Mesendoderm (in vitro differentiated cells): ENCODE data around the gene CCDC187.

Experiments used
- DNase-seq: peaks from one replicate; pipeline ENCODE4 v3.0.0; 2013
- H2AK5ac ChIP-seq: 2 replicates; pipeline ENCODE4 v1.6.1; 2013; ENCODE audit warnings: low read length, inconsistent platforms
- H2BK120ac ChIP-seq: 2 replicates; pipeline ENCODE4 v1.6.1; 2013; ENCODE audit warnings: low read depth, mild to moderate bottlenecking, low read length, moderate library complexity, mixed read lengths
- H2BK15ac ChIP-seq: replicated peaks from 2 replicates; pipeline ENCODE4 v1.6.1; 2013; ENCODE audit warnings: low read depth, mild to moderate bottlenecking, moderate library complexity
- H2BK5ac ChIP-seq: 2 replicates; pipeline ENCODE4 v1.6.1; 2013; ENCODE audit warnings: low read length, inconsistent platforms
- H3K18ac ChIP-seq: 2 replicates; pipeline ENCODE4 v1.6.1; 2013; ENCODE audit warnings: mild to moderate bottlenecking, low read length, mixed read lengths
- H3K23ac ChIP-seq: one replicate; pipeline ENCODE4 v1.6.1; 2013; ENCODE audit warnings: low read length
- H3K27ac ChIP-seq: 2 replicates; pipeline ENCODE4 v1.5.1; 2013; ENCODE audit warnings: low read depth, mild to moderate bottlenecking, inconsistent platforms, low read length, moderate library complexity
- H3K27me3 ChIP-seq: 2 replicates; pipeline ENCODE4 v1.6.1; 2013; ENCODE audit warnings: low read length, control low read depth, mild to moderate bottlenecking, inconsistent platforms; ENCODE audit not compliant: insufficient read depth, poor library complexity
- H3K36me3 ChIP-seq: 2 replicates; pipeline ENCODE4 v1.6.1; 2013; ENCODE audit warnings: low read length, inconsistent platforms; ENCODE audit not compliant: control insufficient read depth, insufficient read depth
- H3K4ac ChIP-seq: one replicate; pipeline ENCODE4 v1.6.1; 2013; ENCODE audit warnings: low read depth, mild to moderate bottlenecking, low read length, moderate library complexity
- H3K4me1 ChIP-seq: 2 replicates; pipeline ENCODE4 v1.6.1; 2013; ENCODE audit warnings: low read depth, low read length, inconsistent platforms; ENCODE audit not compliant: control insufficient read depth
- H3K4me2 ChIP-seq: 2 replicates; pipeline ENCODE4 v1.6.1; 2013; ENCODE audit warnings: low read length
- H3K4me3 ChIP-seq: 2 replicates; pipeline ENCODE4 v1.5.1; 2013; ENCODE audit warnings: mild to moderate bottlenecking, low read length
- H3K56ac ChIP-seq: one replicate; pipeline ENCODE4 v1.6.1; 2013; ENCODE audit warnings: low read length
- H3K79me1 ChIP-seq: 2 replicates; pipeline ENCODE4 v1.6.1; 2013; ENCODE audit warnings: low read length, inconsistent platforms
- H3K79me2 ChIP-seq: 2 replicates; pipeline ENCODE4 v1.6.1; 2013; ENCODE audit warnings: mild to moderate bottlenecking, low read length; ENCODE audit not compliant: control insufficient read depth, insufficient read depth
- H3K9ac ChIP-seq: 2 replicates; pipeline ENCODE4 v1.6.1; 2013; ENCODE audit warnings: low read length, inconsistent platforms
- H4K5ac ChIP-seq: one replicate; pipeline ENCODE4 v1.6.1; 2013; ENCODE audit warnings: low read length
- H4K8ac ChIP-seq: one replicate; pipeline ENCODE4 v1.6.1; 2013; ENCODE audit warnings: low read depth, mild to moderate bottlenecking, control low read depth, low read length, moderate library complexity
- WGBS: extraction: QIAGEN DNeasy Blood & Tissue Kit; methylation state at CpG from one replicate; pipeline ENCODE4 v1.1.7; 2013; ENCODE audit warnings: low lambda C conversion rate, missing lambda C conversion rate; ENCODE audit not compliant: insufficient coverage; ENCODE audit errors: extremely low coverage; 5-methylcytosine and 5-hydroxymethylcytosine counted together

Gene CCDC187

GRCh38 chr9:136220017-136220729 lies 83.7 kb downstream of the CCDC187 start:
- Histone ChIP-seq H3K36me3 (peaks cover 1% of the 10 kb centered on the region), H4K5ac (no peak overlapping the region), H2BK15ac (no peak overlapping the region)

GRCh38 chr9:136219276-136219675 lies 84.6 kb downstream of the CCDC187 start:
- no peak overlapping the region for H2BK15ac ChIP-seq
- no peak overlapping the region for H3K27ac ChIP-seq
- H2BK5ac ChIP-seq = no peak overlapping the region
- no peak overlapping the region for H3K9ac ChIP-seq
- DNase-seq = no peak
- H3K4me1 ChIP-seq = no peaks in the 10 kb centered on the region
- H2AK5ac ChIP-seq = no peak overlapping the region
- H3K36me3 ChIP-seq = peaks cover 4% of the 10 kb centered on the region
- no peak overlapping the region for H2BK120ac ChIP-seq
- H3K23ac ChIP-seq = no peak overlapping the region
- no peaks in the 10 kb centered on the region for H3K79me2 ChIP-seq
- no peak overlapping the region for H3K4me3 ChIP-seq
- H3K79me1 ChIP-seq = no peaks in the 10 kb centered on the region
- H3K27me3 ChIP-seq = no peaks in the 10 kb centered on the region
- no CpG with 5 or more reads among the region's 13 CpGs for WGBS
- H3K4me2 ChIP-seq = no peak overlapping the region
- no peak overlapping the region for H4K5ac ChIP-seq
- H4K8ac ChIP-seq = no peak overlapping the region
- H3K4ac ChIP-seq = no peak overlapping the region
- H3K18ac ChIP-seq = no peak overlapping the region
- H3K56ac ChIP-seq = no peak overlapping the region

More at GRCh38 chr9:136220017-136220729, 83.7 kb downstream of the CCDC187 start:
- Histone ChIP-seq H4K8ac (no peak overlapping the region), H2BK120ac (no peak overlapping the region), H3K23ac (no peak overlapping the region), H3K9ac (no peak overlapping the region), H3K4me3 (no peak overlapping the region), H3K56ac (no peak overlapping the region), H3K4ac (no peak overlapping the region), H2AK5ac (no peak overlapping the region), H3K27me3 (no peaks in the 10 kb centered on the region), H3K18ac (no peak overlapping the region), H3K4me2 (no peak overlapping the region), H3K4me1 (no peaks in the 10 kb centered on the region), H3K79me1 (peaks cover 3% of the 10 kb centered on the region), H3K27ac (no peak overlapping the region), H3K79me2 (no peaks in the 10 kb centered on the region), H2BK5ac (no peak overlapping the region)
- no CpG with 5 or more reads among the region's 15 CpGs for WGBS
- peak; percentile 53 for DNase-seq

- no peak overlapping the region for H3K23ac ChIP-seq
- no peak overlapping the region for H3K9ac ChIP-seq
- no peaks in the 10 kb centered on the region for H3K79me1 ChIP-seq
- no peak overlapping the region for H2BK15ac ChIP-seq
- no peak overlapping the region for H2AK5ac ChIP-seq
- no peak overlapping the region for H3K56ac ChIP-seq
- no peak overlapping the region for H3K27ac ChIP-seq
- no peak overlapping the region for H3K4me2 ChIP-seq
- H3K4me3 ChIP-seq = no peak overlapping the region
- WGBS = no CpG with 5 or more reads among the region's 15 CpGs
- no peak for DNase-seq
- no peak overlapping the region for H4K5ac ChIP-seq
- H3K4me1 ChIP-seq = no peaks in the 10 kb centered on the region
- no peaks in the 10 kb centered on the region for H3K27me3 ChIP-seq
- H3K36me3 ChIP-seq = peaks cover 4% of the 10 kb centered on the region
- H3K4ac ChIP-seq = no peak overlapping the region
- H3K18ac ChIP-seq = no peak overlapping the region
- no peaks in the 10 kb centered on the region for H3K79me2 ChIP-seq
- no peak overlapping the region for H2BK5ac ChIP-seq
- H4K8ac ChIP-seq = no peak overlapping the region
- no peak overlapping the region for H2BK120ac ChIP-seq
These were observed 85.2 kb downstream of the CCDC187 start for GRCh38 chr9:136218673-136219072.

GRCh38 chr9:136218271-136218670 lies 85.6 kb downstream of the CCDC187 start:
- H3K4me2 ChIP-seq = no peak overlapping the region
- H3K56ac ChIP-seq = no peak overlapping the region
- H3K27me3 ChIP-seq = no peaks in the 10 kb centered on the region
- no peaks in the 10 kb centered on the region for H3K79me2 ChIP-seq
- no peak overlapping the region for H4K8ac ChIP-seq
- no peak overlapping the region for H2BK120ac ChIP-seq
- no peak overlapping the region for H3K18ac ChIP-seq
- no peaks in the 10 kb centered on the region for H3K79me1 ChIP-seq
- no peak overlapping the region for H2BK15ac ChIP-seq
- no peaks in the 10 kb centered on the region for H3K4me1 ChIP-seq
- no peak for DNase-seq
- no peak overlapping the region for H3K27ac ChIP-seq
- no peak overlapping the region for H3K4me3 ChIP-seq
- H3K23ac ChIP-seq = no peak overlapping the region
- no peak overlapping the region for H3K4ac ChIP-seq
- H4K5ac ChIP-seq = no peak overlapping the region
- H3K36me3 ChIP-seq = peaks cover 4% of the 10 kb centered on the region
- no peak overlapping the region for H3K9ac ChIP-seq
- no CpG with 5 or more reads among the region's 16 CpGs for WGBS
- no peak overlapping the region for H2AK5ac ChIP-seq
- no peak overlapping the region for H2BK5ac ChIP-seq

GRCh38 chr9:136216541-136217244 lies 87.2 kb downstream of the CCDC187 start:
- Histone ChIP-seq H2BK120ac (no peak overlapping the region), H3K18ac (no peak overlapping the region), H3K4me2 (no peak overlapping the region), H4K5ac (no peak overlapping the region), H3K79me2 (no peaks in the 10 kb centered on the region), H3K27me3 (no peaks in the 10 kb centered on the region), H2BK15ac (no peak overlapping the region), H3K4ac (no peak overlapping the region), H4K8ac (no peak overlapping the region), H3K36me3 (peaks cover 4% of the 10 kb centered on the region), H3K56ac (no peak overlapping the region), H3K79me1 (no peaks in the 10 kb centered on the region), H2BK5ac (no peak overlapping the region), H3K23ac (no peak overlapping the region), H3K4me1 (no peaks in the 10 kb centered on the region), H3K4me3 (no peak overlapping the region), H3K9ac (no peak overlapping the region), H2AK5ac (no peak overlapping the region), H3K27ac (no peak overlapping the region)
- WGBS = no CpG with 5 or more reads among the region's 37 CpGs
- no peak for DNase-seq
